GM23338 (cell line): ENCODE data around the gene GET4.

Experiments used
- CREB1 ChIP-seq: fragments of 250-450 bp; sonication (Bioruptor Pico); IDR thresholded peaks from 2 replicates; pipeline ENCODE4 v1.5.0; 2020; ENCODE audit warnings: low read depth, mild to moderate bottlenecking, moderate library complexity
- CTCF ChIP-seq, 2 experiments: fragments of 200-600 bp in 1 of 2; sonication (generic) in 1 of 2; conservative IDR thresholded peaks; 2 replicates each; pipeline versions ENCODE4 v1.5.1 to v1.6.1; 2016 to 2017; ENCODE audit warnings: antibody characterized with exemption in 2 of 2, low read depth in 2 of 2, mild to moderate bottlenecking in 2 of 2, moderate library complexity in 1 of 2
- ETS1 ChIP-seq: IDR thresholded peaks from 2 replicates; pipeline ENCODE4 v1.6.1; 2016; ENCODE audit warnings: antibody characterized with exemption
- EZH2 ChIP-seq: fragments of 200-600 bp; sonication (generic); IDR thresholded peaks from one replicate; pipeline ENCODE4 v1.8.0; 2017; ENCODE audit warnings: antibody characterized with exemption, mild to moderate bottlenecking, low read depth; ENCODE audit not compliant: unreplicated experiment
- EZH2phosphoT487 ChIP-seq: fragments of 200-600 bp; sonication (generic); IDR thresholded peaks from one replicate; pipeline ENCODE4 v1.8.1; 2018; ENCODE audit warnings: antibody characterized with exemption; ENCODE audit not compliant: unreplicated experiment
- POLR2AphosphoS5 ChIP-seq: IDR thresholded peaks from 2 replicates; pipeline ENCODE4 v1.6.1; 2016; ENCODE audit warnings: antibody characterized with exemption, low read depth
- REST ChIP-seq: IDR thresholded peaks from one replicate; pipeline ENCODE4 v1.6.1; 2018; ENCODE audit warnings: antibody characterized with exemption; ENCODE audit not compliant: unreplicated experiment
- ZNF331 ChIP-seq: fragments of 250-450 bp; sonication (Bioruptor Pico); IDR thresholded peaks from 2 replicates; pipeline ENCODE4 v1.5.0; 2020; ENCODE audit warnings: low read depth, mild to moderate bottlenecking, moderate library complexity

GRCh38 chr7:867001-867405 is 9.4 kb upstream of the GET4 start:
- TF ChIP-seq CTCF (conservative IDR thresholded peaks at IDR 0.05; ENCODE audit: low read depth in 2 of 2) (no peak), POLR2AphosphoS5 (no peak), EZH2 (no peak), ETS1 (no peak), EZH2phosphoT487 (no peak), REST (no peak), CREB1 (CRISPR knock-in tag) (no peak), ZNF331 (CRISPR knock-in tag) (no peak)
